ENCODE measurements around the gene ZFP1. TPM values are rescaled to one million over a fixed set of nuclear protein-coding genes. Genes with fewer than 3 reads are reported as not detected.
"Not testable (repeated sequence)": the region's sequence is repeated elsewhere in the genome, so short reads cannot be mapped to it uniquely, and the experiment has no call there.

The ZFP1 gene
- total RNA-seq, 1 experiment from 2014 or later = 8.9 TPM

DNA sequence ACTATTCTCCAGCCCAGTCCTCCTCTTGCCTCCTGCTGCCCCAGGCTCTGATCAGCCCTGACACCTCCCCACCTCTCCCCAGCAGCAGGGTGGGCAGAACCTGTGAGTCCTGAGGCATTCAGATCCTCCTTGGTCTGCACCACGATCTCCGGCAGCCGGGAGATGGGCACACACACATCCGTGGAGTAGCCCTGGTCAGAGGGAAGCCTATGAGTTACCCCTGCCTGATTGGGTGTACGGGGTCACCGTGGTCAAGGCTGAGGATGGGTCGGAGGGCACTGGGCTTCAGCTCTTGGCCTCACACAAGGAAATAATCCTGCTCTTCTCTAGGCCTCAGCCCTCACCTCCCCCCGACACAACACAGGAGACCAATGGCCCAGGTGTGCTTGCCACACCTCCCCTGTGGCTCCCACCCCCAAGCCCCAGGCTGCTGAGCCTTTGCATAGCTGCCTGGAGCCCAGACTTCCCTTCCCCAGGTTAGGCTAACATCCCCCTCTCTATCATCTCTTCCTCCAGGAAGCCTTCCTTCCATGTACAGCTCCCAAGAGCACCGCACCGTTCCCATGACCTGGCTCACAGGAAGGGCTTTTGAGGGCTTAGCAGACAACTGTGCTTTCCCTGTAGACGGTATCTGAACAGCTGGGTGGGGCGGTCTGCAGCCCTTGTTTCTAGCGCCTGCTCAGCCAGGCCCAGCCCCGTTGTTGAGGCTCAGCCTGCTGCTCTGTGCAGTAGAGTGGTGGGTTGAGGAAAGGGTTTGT is 35.4 kb upstream of the ZFP1 start:
- no peak for DNase-seq (ENCODE audit: low read depth)

DNA sequence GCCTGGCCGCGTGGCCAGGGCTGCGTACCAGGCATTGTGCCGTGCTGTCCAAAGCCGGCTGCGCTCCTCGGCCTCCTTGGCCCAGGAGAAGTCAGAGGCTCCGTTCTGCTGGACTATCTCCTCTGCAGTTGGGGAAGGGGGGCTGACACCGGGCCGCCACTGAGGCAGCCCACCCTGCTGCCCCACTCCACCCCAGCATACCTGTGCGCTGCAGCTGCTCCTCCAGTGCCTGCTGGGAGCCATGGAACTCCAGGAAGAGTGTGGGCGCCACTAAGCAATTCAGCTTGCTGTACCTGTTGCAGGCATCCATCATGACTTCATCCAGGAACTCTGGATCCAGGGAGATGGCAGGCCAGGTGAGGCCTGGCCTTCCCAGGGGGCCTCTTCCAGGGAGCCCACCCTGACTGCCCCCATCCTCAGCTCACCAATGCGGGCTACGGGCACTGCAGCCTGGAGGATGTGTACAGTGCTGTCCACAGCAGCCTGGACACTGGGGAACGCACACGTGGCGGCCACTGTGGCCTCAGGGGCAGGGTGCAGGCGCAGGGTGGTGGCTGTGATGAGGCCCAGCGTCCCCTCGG is 34.7 kb upstream of the ZFP1 start:
- DNase-seq (ENCODE audit: low read depth) = no peak

DNA sequence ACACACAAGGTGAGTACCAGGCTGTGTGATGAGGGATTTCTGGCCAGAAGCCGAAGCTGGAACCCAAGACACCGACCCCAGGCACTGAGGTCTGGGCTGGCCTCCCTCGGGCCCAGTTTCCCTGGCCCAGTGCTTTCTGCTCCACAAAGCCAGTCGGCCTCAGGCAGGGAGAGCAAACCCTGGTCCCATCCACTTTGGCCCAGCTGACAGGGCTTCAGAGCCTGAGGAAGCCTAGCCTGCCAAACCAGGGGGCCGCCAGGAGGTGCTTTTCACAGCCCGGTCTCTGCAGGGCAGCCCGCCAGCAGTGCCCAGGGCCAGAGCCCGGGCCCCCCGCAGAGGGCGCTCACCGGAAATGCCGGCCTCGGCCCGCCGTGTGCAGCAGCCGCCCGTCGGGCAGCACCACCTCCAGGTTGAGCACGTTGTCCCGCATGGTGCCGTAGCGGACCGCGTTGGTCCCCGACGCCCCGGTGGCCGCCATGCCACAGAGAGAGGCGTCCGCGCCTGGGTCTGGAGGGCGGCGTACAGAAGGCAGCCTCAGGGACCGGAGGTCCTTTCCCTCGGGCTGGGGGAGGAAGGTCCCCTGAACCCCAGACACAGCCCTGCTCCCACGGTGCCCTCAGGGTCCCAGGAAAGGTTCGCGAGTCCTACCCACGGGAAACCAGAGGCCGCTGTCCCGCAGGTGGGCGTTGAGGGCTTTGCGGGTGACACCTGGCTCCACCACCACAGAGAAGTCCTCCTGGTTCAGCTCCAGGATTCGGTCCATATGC is 34.0 kb upstream of the ZFP1 start:
- peak; percentile 35 for DNase-seq (ENCODE audit: low read depth)

DNA sequence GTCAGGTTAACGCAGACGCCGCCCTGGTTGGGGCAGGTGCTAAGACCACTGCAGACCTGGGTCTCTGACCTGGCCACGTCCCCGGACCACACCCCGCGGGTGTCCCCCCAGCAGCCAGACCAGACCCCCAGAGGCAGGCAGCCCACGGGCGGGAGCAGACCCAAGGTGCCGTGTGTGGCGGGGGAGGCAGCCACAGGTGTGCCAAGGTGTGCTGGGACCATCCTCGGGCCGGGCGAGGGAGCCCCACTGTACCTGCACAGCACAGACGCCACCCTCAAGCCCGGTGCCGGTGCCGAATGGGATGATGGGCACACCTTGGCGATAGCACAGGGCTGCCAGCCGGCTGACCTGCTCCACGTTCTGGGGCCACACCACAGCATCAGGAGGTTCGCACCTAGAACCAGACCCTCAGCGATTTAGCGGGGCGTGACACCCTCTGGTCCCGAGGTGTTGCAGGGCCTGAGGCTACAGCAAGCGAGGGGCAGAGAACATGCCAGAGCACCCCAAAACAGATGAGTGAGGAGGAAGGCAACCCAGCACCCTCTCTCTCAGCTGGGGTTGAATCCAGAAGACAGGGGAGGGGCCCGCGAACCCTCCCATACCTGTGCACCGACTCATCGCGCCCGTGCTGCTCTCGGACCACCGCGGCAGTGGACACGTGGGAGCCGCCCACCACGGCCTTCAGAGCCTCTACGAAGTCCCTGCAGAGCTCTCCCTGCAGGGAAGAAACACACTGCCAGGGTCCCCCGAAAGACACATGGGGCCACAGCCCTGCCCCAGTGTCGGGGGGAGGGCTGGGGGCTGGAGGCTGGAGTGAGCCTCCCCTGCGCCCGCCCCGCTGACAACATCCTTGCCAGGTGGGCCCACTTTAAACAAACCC is 33.1 kb upstream of the ZFP1 start:
- no peak for DNase-seq (ENCODE audit: low read depth)

DNA sequence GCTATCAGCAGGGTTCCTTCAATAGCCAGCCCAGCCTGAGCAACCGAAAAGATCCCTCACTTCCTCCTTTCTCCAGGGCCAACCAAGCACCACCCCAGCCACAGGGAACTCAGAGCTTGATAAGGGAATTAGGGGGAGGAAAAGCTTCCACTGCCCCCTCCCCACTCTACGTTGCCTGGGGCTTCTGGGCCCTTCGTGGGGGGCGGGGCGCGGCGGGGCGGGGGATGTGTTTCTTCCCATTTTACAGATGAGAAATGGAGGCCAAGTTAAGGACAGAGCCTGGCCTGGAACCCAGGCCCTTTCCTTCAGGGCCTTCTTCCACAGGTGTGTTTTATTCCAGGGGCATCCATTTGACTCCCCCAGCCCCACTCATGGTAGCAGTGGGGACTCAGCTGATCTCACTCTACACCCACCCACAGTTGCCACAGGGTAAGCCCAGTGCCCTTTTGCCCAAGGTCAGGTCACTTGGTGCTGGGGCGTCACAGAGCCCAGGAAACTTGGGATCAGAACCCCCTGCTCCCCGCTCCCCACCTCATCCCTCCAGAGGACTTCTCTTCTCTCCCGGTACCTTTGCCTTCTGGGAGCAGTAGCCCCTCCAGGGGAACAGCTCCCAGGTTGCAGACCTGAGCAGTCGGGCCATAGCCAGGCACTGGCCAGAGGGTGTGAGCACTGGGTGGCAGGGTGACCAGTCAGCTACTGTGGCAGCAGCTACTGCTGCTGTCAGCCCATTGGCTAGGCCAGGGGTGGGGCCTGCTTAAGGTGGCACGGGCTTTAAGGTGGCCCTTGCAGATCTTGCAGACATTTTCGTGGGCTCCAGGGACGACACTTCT is 32.0 kb upstream of the ZFP1 start, which contains the start of gene LDHD:
TSS of gene LDHD (minus strand) at position 700 of the 830 bp plus-strand sequence. CDS start at position 640, 60 bp downstream.
- DNase-seq (ENCODE audit: low read depth) = peak; percentile 35

DNA sequence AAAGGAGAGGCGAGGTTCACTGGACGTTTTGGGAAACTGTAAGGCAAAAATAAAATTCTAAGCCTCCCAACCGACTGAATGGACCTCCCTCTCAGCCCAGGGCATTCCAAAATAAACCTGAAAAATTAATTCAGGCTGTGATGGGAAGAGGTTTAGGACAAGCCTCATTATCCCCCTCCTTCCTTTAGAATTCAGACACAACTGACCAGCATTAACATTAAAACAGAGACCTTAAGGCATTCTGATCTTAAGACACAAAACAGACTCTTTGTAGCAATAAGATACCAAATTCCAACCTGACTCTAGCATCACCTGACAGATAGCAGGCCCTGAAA is 31.4 kb upstream of the ZFP1 start:
- DNase-seq (ENCODE audit: low read depth) = no peak

DNA sequence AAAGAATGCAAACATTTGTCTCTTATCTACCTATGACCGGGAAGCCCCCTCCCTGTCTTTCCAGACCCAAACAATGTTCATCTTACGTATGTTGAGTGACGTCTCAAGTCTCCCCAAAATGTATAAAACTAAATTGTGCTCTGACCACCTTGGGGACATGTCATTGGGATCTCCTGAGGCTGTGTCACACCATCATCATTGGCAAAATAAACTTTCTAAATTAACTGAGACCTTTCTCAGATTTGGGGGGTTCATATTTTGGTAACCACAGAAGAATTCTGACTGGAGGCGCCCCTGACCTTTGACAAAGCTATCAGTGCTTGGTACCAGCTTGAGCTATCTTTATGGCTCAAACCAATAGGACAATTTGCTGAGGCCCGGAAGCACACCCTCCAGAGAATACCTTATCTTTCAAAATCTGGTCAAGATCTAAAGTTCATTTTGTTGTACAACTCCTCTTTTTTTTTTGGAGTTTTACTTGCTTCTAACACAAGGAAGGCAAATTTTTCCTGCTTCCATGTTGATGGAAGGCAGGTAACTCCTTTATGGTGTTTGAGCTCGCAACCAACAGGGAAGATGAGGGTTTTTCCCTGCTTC is 29.3 kb upstream of the ZFP1 start:
- DNase-seq (ENCODE audit: low read depth) = no peak

DNA sequence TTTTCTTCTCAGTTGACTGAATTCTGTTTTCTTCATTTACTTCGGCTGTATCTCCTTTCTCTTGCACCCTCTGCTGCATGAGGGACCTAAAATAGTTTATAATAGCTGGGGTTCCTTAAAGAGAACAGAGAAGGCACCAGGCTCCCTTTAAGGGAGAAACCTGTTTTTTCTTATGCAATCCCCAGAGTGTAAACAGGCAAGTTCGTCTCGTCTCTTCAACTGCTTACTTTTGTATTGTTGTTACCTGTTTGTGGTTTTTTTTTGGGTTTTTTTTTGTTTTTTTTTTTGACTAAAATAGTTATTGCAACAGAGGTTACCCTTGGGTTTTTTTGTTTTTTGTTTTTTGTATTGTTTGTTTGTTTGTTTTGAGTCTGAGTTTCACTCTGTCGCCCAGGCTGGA is 28.1 kb upstream of the ZFP1 start:
- DNase-seq (ENCODE audit: low read depth) = no peak

DNA sequence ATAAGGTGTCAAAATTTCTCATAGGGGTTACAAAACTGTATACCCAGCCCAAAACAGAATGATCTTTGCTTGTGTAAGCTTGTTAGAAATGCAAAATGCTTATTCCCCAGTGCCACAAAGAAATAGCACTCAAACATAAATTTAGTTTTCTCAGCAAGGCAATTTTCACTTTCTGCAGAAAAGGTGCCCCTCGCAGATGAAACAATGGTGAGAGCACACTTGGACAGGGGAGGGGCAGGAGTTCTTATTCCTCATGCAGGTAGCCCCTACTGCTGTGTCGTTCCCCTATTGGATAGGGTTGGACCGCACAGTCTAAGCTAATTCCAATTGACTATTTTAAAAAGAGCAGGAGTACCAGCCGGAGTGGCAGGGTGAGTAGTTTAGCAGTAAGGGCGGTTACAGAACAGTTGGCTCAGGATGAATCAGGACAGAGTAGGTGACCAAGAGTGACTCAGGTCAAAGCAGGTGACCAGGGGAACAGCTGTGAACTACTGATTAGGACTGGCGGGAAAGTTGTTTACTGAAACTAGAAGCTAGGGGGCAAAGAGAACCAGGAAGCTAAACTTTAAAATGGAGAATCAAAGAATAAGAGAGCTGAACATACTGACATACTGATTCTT is 26.3 kb upstream of the ZFP1 start:
- no peak for DNase-seq (ENCODE audit: low read depth)

DNA sequence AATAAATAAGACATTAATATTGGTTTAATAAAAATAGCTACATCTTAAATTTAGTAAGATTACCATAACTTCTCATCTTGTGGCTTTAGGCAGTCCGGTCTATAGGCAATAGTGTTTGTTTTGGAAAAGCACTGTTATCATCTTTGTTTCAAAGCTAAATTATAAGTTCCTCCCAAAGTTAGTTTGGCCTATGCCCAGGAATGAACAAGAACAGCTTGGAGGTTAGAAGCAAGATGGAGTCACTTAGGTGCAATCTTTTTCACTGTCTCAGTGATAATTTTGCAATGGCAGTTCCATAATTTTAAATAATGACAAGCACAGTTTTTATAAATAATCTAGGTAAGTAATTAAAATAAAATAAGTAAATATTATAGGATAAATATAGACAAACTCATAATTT is 25.7 kb upstream of the ZFP1 start:
- no peak for DNase-seq (ENCODE audit: low read depth)

DNA sequence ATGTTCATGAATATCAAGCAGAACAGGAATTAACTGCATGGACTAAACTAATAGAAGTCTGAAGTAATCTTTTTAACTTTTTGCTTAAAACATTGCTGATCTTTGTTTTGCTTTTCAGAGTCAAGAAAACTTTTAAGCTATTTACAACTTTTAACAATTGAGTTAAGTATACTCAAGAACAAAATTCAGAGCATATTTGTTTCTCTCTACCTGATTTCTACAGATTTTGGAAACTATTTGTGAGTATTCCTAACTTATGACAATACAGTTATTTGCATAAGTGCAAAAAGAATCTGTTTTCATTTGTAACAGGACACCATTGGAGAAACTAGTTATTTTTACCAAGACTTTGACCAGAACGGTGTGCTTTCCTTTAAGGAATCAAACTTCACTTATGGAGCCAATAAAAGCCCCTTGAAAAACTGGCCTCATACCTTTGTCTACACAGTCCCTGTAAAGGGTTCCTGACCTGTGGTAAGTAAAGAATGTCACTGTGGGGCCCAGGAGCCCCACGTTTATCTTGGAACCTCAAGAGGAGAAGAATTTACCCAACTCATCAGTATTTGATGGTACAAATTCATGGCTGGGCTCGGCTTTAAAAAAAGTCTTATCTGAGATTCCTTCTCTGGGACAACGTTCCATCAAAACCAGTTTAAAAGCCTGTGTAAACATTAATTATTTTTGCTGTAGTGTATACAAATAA is 20.5 kb upstream of the ZFP1 start:
- DNase-seq (ENCODE audit: low read depth) = no peak

DNA sequence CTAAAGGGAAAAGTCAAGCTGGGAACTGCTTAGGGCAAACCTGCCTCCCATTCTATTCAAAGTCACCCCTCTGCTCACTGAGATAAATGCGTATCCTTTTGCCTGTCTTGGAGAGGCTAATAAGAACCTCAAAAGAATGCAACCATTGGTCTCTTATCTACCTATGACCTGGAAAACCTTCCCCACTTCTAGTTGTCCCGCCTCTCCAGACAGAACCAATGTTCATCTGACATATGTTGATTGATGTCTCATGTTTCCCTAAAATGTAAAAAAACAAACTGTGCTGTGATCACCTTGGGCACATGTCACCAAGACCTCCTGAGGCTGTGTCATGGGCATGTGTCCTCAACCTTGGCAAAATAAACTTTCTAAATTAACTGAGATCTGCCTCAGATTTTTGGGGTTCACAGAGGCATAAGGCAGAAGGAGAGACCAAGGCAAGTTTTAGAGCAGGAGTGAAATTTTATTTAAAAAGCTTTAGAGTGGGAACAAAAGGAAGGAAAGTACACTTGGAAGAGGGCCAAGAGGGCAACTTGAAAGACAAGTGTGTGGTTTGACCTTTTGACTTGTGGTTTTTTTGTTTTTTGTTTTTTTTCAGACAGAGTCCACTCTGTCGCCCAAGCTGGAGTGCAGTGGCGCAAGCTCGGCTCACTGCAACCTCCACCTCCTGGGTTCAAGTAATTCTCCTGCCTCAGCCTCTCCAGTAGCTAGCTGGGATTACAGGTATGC is 18.7 kb upstream of the ZFP1 start:
- DNase-seq (ENCODE audit: low read depth) = not testable (repeated sequence)

DNA sequence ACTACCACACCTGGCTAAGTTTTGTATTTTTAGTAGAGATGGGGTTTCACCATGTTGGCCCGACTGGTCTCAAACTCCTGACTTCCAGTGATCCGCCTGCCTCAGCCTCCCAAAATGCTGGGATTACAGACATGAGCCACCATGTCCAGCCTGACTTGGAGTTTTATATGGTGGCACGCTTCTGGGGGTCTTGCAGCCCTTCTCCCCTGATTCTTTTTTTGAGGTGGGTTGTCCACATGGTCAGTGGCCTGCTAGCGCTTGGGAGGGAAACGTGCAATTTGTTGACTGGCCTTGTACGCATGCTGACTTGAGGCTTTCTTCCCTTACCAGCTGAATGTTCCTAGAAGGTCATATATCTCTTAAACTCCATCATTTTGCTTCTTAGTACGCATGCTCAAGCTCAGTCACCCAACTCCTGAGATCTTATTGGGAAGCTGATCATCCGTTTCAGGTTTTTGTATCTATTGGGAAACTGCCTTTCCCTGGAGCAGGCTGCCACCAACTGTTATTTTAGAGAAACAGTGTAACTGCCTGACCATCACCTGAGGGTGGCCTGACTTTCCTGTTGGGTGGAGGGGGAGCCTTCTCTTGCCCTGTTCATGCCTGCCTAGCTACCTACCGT is 18.1 kb upstream of the ZFP1 start:
- DNase-seq (ENCODE audit: low read depth) = no peak

DNA sequence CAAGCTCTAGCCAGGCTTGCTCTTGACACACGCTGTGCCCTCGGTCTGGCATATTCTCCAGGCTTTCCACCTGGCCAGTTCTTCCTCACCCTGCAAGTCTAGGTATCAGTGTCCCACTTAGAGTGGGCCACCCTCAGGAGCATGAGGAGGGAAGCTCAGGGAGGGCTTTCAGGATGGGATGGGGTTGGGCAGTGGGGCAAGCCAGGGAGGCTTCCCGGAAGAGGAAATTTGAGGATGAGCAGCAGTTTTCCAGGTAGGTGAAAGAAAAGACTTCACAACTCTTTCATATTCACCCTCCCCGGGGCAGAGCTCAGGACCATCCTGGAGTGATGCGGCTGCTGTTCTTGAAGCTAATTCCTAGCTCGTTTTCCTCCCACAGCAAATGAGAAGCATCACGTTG is 17.2 kb upstream of the ZFP1 start:
- DNase-seq (ENCODE audit: low read depth) = no peak

DNA sequence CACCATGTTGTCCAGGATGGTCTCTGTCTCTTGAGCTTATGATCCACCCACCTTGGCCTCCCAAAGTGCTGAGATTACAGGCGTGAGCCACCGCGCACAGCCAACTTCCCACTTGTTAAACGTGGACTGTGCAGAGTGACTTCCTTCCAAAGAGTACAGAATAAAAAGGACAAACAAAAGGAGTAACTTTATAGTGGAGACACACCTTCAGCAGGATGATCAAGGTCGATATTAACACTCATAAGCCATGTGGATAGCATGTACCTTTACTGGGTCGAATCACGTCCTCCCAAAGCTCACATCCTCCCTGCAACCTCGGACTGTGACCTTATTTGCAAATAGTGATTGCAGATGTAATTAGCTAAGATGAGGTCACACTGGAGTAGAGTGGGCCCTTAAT is 10.1 kb upstream of the ZFP1 start:
- DNase-seq (ENCODE audit: low read depth) = no peak

DNA sequence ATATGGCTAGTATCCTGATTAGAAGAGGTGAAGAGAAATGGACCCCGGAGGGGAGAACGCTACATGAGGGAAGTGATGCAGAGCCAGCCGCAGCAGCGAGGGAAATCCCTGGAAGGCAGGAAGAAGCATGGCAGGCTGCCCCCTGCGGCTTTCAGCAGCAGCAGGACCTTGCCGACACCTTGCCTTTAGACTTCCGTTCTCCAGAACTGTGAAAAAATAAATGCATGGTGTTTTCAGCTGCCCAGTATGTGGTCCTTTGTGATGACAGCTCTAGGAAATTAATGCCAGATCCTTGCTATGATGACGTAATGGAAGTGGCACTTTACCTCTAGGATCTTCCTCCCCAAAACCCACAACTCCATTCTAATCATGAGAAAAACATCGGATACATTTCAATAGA is 9.7 kb upstream of the ZFP1 start:
- DNase-seq (ENCODE audit: low read depth) = peak; percentile 76

DNA sequence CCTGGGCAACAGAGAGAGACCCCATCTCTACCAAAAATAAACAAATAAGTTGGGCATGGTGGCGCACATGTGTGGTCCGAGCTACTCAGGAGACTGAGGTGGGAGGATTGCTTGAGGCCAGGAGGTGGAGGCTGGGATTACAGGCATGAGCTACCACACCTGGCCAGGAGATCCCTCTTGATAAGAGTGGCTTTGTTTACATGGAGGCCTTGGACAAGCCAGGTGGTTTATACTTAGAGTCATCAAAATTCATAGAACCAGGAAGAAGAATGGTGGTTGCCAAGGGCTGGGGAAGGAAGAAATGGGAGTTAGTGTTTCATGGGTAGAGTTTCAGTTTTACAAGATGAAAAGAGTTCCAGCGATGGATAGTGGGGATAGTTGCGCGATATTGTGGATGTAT is 8.8 kb upstream of the ZFP1 start:
- DNase-seq (ENCODE audit: low read depth) = no peak

DNA sequence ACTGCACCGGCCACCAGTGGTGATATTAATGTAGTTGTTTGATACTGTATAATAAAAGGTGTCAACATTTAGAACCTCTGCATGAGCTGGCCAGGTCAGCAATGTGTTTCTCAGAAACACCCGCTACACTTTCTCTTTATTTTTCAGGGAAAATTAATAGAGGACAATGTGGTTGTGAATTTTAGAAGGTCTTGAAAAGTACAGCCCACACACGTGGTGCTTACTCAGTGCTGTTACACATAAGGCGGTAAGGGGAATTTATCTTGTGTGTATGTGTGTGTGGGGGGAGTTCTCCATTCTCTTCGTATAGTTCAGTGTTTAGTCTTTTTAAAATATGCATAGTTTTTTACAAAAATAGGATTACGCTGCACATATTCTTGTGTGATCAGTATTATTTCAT is 4.4 kb upstream of the ZFP1 start:
- DNase-seq (ENCODE audit: low read depth) = no peak

DNA sequence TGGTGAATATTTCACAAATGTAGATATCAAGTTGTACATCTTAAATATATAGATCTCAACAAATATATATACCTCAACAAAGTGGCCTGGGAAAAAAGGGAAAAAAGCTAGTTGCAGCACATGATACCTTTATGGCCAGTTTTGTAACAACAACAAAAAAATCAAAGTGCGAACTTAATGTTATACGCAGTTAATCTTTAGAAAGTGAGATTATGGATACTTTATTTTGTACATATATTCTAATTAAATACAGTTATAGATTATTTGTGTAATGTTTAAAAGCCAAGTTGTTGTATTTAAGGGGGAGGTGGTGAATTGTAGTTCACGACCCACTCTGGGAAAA is 385 bp upstream of the ZFP1 start:
- no peak for DNase-seq (ENCODE audit: low read depth)
